Stimulated activated CD4-positive, alpha-beta T cell treated with anti-CD3 and anti-CD28 coated beads, Interleukin-4, amount 100 ng/mL, for 1 hour (primary cell): Measurements from ENCODE around the gene KCNQ1OT1.
A peak's percentile ranks its signal among the peaks of the same experiment; 100 is the strongest.

Experiments used
- DNase-seq: peaks from one replicate; pipeline ENCODE4 v3.0.0-alpha.2; 2020

The KCNQ1OT1 gene

GRCh38 chr11:2701898-2702434 is 2.2 kb upstream of the KCNQ1OT1 start:
- no peak for DNase-seq

- DNase-seq: no peak
Observed at GRCh38 chr11:2701230-2701629, 1.4 kb upstream of the KCNQ1OT1 start.

GRCh38 chr11:2700415-2701211 is 819 bp upstream of the KCNQ1OT1 start:
- peak; percentile 17 for DNase-seq

- peak; percentile 10 for DNase-seq
Observed at GRCh38 chr11:2699185-2699530, 636 bp downstream of the KCNQ1OT1 start.

- DNase-seq: no peak
Observed at GRCh38 chr11:2698386-2699184, 1.2 kb downstream of the KCNQ1OT1 start.

- no peak for DNase-seq
Observed at GRCh38 chr11:2697866-2698265, 1.9 kb downstream of the KCNQ1OT1 start.

GRCh38 chr11:2696455-2696854 is 3.3 kb downstream of the KCNQ1OT1 start:
- no peak for DNase-seq

GRCh38 chr11:2694995-2695939 is 4.5 kb downstream of the KCNQ1OT1 start:
- DNase-seq: no peak

- DNase-seq: no peak
Observed at GRCh38 chr11:2694495-2694894, 5.3 kb downstream of the KCNQ1OT1 start.

GRCh38 chr11:2693271-2694261 is 6.2 kb downstream of the KCNQ1OT1 start:
- no peak for DNase-seq

GRCh38 chr11:2691991-2692875 is 7.6 kb downstream of the KCNQ1OT1 start:
- no peak for DNase-seq

GRCh38 chr11:2691355-2691761 is 8.4 kb downstream of the KCNQ1OT1 start:
- no peak for DNase-seq

GRCh38 chr11:2690596-2691354 is 9.0 kb downstream of the KCNQ1OT1 start:
- DNase-seq: no peak

GRCh38 chr11:2689651-2690575 is 9.9 kb downstream of the KCNQ1OT1 start:
- DNase-seq: no peak

- no peak for DNase-seq
Observed at GRCh38 chr11:2688381-2689231, 11.2 kb downstream of the KCNQ1OT1 start.

GRCh38 chr11:2687782-2688191 is 12.0 kb downstream of the KCNQ1OT1 start:
- DNase-seq: no peak

- DNase-seq: no peak
Observed at GRCh38 chr11:2687223-2687530, 12.6 kb downstream of the KCNQ1OT1 start.
